ENCODE data around the gene ASTN2.

- TF ChIP-seq CTCF (IDR thresholded peaks at IDR 0.05) (no peak), POLR2A (IDR thresholded peaks at IDR 0.05) (no peak)
Measured at GRCh38 chr9:117123729-117124128, 291.1 kb downstream of the ASTN2 start.
